ENCODE data around the gene RHCG. TPM values are rescaled to one million over a fixed set of nuclear protein-coding genes. Genes with fewer than 3 reads are reported as not detected.

RHCG gene
- total RNA-seq, 4 donors from 2014 or later: 4.8 TPM; not detected in 3

DNA sequence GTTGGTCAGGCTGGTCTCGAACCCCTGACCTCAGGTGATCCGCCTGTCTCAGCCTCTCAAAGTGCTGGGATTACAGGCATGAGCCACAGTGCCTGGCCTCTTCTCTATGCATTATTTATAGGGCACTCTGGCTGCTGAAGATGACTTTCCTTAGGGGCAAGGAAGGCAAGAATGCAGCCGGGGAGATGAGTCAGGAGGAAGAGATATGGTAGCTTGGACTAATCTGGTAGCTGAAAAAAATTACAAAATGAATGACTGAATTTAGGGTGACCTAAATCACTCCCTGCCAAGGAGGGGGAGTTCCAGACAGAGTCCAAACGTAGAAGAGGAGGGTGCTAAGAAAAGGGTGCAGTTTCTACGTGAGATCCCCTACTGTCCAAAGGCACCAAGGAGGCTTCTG lies 14.2 kb downstream of the RHCG start:
- TF ChIP-seq POLR2A (IDR thresholded peaks at IDR 0.05) (no peak), EP300 (IDR thresholded peaks at IDR 0.05) (no peak)
- TF ChIP-seq, protein P1, sequence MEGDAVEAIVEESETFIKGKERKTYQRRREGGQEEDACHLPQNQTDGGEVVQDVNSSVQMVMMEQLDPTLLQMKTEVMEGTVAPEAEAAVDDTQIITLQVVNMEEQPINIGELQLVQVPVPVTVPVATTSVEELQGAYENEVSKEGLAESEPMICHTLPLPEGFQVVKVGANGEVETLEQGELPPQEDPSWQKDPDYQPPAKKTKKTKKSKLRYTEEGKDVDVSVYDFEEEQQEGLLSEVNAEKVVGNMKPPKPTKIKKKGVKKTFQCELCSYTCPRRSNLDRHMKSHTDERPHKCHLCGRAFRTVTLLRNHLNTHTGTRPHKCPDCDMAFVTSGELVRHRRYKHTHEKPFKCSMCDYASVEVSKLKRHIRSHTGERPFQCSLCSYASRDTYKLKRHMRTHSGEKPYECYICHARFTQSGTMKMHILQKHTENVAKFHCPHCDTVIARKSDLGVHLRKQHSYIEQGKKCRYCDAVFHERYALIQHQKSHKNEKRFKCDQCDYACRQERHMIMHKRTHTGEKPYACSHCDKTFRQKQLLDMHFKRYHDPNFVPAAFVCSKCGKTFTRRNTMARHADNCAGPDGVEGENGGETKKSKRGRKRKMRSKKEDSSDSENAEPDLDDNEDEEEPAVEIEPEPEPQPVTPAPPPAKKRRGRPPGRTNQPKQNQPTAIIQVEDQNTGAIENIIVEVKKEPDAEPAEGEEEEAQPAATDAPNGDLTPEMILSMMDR (IDR thresholded peaks at IDR 0.05): no peak
- 70% methylated on average over 5 of the region's 5 CpGs for WGBS, 2 donors
- H3K9me3 ChIP-seq: no peaks in the 10 kb centered on the region
- H3K36me3 ChIP-seq: no peaks in the 10 kb centered on the region
- peaks cover 0 to 3% (median 0%) of the 10 kb centered on the region in 4 donors for H3K4me1 ChIP-seq
- no peak overlapping the region for H3K27ac ChIP-seq
- peaks cover 0 to 71% of the 10 kb centered on the region in 2 donors for H3K27me3 ChIP-seq
- H3K4me3 ChIP-seq: no peak overlapping the region
- no peak for DNase-seq (ENCODE audit: low spot score in 2 of 2)

DNA sequence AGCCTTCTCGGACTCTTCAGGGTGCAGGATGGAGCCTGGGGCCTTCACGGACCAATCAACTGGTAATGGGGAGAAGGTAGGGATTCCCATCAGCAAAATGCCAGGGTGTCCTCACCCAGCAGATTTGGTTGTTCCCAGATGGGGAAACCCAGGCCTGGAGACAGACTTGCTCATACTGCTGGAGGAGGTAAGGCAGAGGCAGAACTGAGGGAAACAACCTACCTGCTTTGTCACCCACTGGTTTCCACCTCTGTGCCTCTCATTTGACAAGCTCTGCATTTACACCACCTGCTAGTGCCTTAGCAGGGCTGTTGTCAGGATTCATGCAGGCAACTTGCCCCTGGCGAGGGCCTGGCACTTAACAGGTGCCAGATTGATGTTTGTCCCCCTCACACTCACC lies 15.9 kb downstream of the RHCG start:
- no peaks in the 10 kb centered on the region for H3K9me3 ChIP-seq
- WGBS, 2 donors: 91% methylated on average over 3 of the region's 3 CpGs
- no peak overlapping the region for H3K27ac ChIP-seq
- no peak overlapping the region for H3K4me3 ChIP-seq
- no peak for DNase-seq (ENCODE audit: low spot score in 2 of 2)
- H3K4me1 ChIP-seq: no peaks in the 10 kb centered on the region
- TF ChIP-seq EP300 (IDR thresholded peaks at IDR 0.05): no peak
- no peak for TF ChIP-seq POLR2A (IDR thresholded peaks at IDR 0.05)
- TF ChIP-seq, protein P1 (IDR thresholded peaks at IDR 0.05): no peak
- no peaks in the 10 kb centered on the region for H3K36me3 ChIP-seq
- peaks cover 0 to 72% of the 10 kb centered on the region in 2 donors for H3K27me3 ChIP-seq

DNA sequence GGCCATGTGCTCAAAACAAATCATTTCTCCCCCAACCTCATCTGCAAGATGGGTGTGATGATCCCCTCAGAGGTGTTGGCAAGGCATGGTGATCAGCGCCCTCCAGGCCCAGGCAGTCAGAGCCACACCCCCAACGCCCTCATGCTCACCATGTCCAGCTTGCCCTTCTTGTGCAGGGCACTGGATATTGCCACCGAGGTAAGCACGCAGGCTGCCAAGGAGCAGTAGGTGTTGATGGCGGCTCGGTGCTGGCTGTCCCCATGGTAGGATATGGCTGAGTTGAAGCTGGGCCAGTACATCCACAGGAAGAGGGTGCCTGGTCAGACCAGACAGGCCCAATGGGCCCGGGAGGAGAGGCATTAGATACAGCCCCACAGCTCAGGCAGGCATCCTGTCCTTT lies 17.2 kb downstream of the RHCG start:
- WGBS, 2 donors: 73 to 77% methylated on average over 7 of the region's 7 CpGs
- Histone ChIP-seq H3K36me3 (no peaks in the 10 kb centered on the region), H3K9me3 (no peaks in the 10 kb centered on the region), H3K27me3 (peaks cover 0 to 62% of the 10 kb centered on the region in 2 donors), H3K4me1 (no peaks in the 10 kb centered on the region), H3K27ac (no peak overlapping the region), H3K4me3 (no peak overlapping the region)
- no peak for DNase-seq (ENCODE audit: low spot score in 2 of 2)
- TF ChIP-seq EP300 (IDR thresholded peaks at IDR 0.05) (no peak), POLR2A (IDR thresholded peaks at IDR 0.05) (no peak)
- TF ChIP-seq, protein P1 (IDR thresholded peaks at IDR 0.05): no peak

DNA sequence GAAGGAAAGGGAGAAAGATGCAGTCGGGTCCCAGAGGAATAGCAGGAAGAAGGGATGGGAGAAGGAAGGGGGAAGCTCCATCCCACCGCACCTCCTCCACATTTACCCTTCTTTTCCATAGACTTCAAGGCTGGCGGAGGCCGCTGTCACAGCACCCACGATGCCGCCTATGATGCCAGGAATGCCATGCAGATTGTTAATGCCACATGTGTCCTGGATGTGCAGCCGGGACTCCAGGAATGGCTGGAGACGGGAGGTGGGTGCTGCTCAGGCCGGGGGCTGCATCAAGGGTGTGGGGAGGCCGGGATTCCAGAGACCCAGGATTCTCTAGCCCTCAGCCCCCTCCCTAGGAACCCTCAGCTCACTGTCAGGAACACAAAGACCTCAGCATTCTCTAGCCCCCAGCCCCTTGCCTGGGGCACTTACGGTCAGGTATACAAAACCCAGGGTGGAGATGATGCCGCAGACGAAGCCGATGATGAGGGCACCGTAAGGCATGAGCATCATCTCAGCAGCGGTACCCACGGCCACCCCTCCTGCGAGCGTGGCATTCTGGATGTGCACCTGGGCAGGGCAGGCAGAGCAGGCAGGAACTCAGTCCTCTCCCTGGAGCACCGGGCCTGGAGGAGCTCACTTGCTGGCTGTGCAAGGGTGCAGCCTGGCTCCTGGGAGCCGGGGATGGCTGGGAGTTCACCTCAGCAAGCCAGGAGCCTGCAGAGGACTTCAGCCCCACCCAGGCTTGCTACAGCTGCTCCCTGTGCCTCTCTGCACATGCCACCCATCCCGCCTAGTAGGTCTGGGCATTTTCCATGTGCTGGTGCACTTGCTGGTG lies 18.8 kb downstream of the RHCG start:
- Histone ChIP-seq H3K36me3 (no peaks in the 10 kb centered on the region), H3K27me3 (peaks cover 0 to 60% of the 10 kb centered on the region in 2 donors), H3K4me3 (no peak overlapping the region), H3K4me1 (no peaks in the 10 kb centered on the region), H3K27ac (no peak overlapping the region), H3K9me3 (no peaks in the 10 kb centered on the region)
- TF ChIP-seq EP300 (IDR thresholded peaks at IDR 0.05) (no peak), POLR2A (IDR thresholded peaks at IDR 0.05) (no peak)
- TF ChIP-seq, protein P1 (IDR thresholded peaks at IDR 0.05): no peak
- 74 to 84% methylated on average over 21 to 22 of the region's 22 CpGs for WGBS, 2 donors
- no peak for DNase-seq (ENCODE audit: low spot score in 2 of 2)

DNA sequence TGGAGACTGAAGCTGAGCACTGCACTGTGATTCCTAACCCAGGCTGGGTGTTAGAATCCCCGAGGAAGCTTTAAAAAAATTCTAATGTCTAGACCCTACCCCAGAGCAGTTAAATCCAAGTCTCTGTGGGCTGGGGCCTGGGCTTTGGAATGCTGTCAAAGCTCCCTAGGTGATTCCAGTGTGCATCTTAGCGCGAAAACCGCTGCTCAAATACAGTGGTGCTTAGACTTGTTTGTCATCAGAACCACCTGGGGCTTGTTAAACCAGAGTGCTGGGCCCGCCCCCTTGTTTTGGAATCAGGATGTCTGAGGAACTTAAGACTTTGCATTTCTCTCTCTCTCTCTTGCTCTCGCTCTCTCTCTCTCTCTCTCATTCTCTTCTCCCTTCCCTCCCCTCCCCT lies 20.7 kb downstream of the RHCG start:
- no peaks in the 10 kb centered on the region for H3K36me3 ChIP-seq
- no peak for TF ChIP-seq POLR2A (IDR thresholded peaks at IDR 0.05)
- TF ChIP-seq, protein P1 (IDR thresholded peaks at IDR 0.05): no peak
- no peak for TF ChIP-seq EP300 (IDR thresholded peaks at IDR 0.05)
- H3K9me3 ChIP-seq: no peaks in the 10 kb centered on the region
- H3K27me3 ChIP-seq: peaks cover 0 to 63% of the 10 kb centered on the region in 2 donors
- no peak for DNase-seq (ENCODE audit: low spot score in 2 of 2)
- no peak overlapping the region for H3K4me3 ChIP-seq
- H3K27ac ChIP-seq: no peak overlapping the region
- 54% methylated on average over 6 of the region's 6 CpGs for WGBS, 2 donors
- H3K4me1 ChIP-seq: no peaks in the 10 kb centered on the region

Measured in tibial nerve (tissue), 4 donors.